Astrocyte of the spinal cord (primary cell): ENCODE results near the gene FBXW8.

Experiments
- DNase-seq: peaks from one replicate; pipeline ENCODE4 v3.0.0; 2011; ENCODE audit warnings: low read depth, low spot score
- H3K4me3 ChIP-seq: 2 replicates; pipeline ENCODE4 v1.5.1; 2011; ENCODE audit warnings: low read depth, mild to moderate bottlenecking, low read length, moderate library complexity
- CTCF ChIP-seq: IDR thresholded peaks from 2 replicates; pipeline ENCODE4 v1.5.1; 2012; ENCODE audit warnings: low read depth, mild to moderate bottlenecking, low read length, inconsistent platforms
- in situ Hi-C: cut with HindIII; loops from 2 replicates; pipeline ENCODE4 v1.10.0; 2017; ENCODE audit warnings: low sequenced_read_pairs

The FBXW8 gene

GRCh38 chr12:117069101-117069797, 158.5 kb downstream of the FBXW8 start:
- TF ChIP-seq CTCF: no peak
- H3K4me3 ChIP-seq: no peak overlapping the region
- no peak for DNase-seq
- in situ Hi-C loops: no loop called here

GRCh38 chr12:117069926-117070900, 159.5 kb downstream of the FBXW8 start:
- DNase-seq: no peak
- H3K4me3 ChIP-seq: no peak overlapping the region
- TF ChIP-seq CTCF: no peak
- in situ Hi-C loops: no loop called here

GRCh38 chr12:117071009-117071408, 160.3 kb downstream of the FBXW8 start:
- no peak for DNase-seq
- no peak for TF ChIP-seq CTCF
- no peak overlapping the region for H3K4me3 ChIP-seq
- in situ Hi-C loops: no loop called here

GRCh38 chr12:117072106-117072505, 161.4 kb downstream of the FBXW8 start:
- no peak for TF ChIP-seq CTCF
- in situ Hi-C loops: no loop called here
- no peak overlapping the region for H3K4me3 ChIP-seq
- DNase-seq: no peak

GRCh38 chr12:117072736-117073490, 162.2 kb downstream of the FBXW8 start:
- in situ Hi-C loops: no loop called here
- DNase-seq: no peak
- H3K4me3 ChIP-seq: no peak overlapping the region
- no peak for TF ChIP-seq CTCF

- TF ChIP-seq CTCF: no peak
- H3K4me3 ChIP-seq: no peak overlapping the region
- in situ Hi-C loops: no loop called here
- DNase-seq: no peak
Measured at GRCh38 chr12:117073611-117074010, 162.9 kb downstream of the FBXW8 start.
